Measurements from ENCODE around the gene ZBTB7C. TPM values are rescaled to one million over a fixed set of nuclear protein-coding genes. Genes with fewer than 3 reads are reported as not detected.
A peak's percentile ranks its signal among the peaks of the same experiment; 100 is the strongest.

ZBTB7C gene
- total and polyA plus RNA-seq, 8 donors, result 3.0 to 47.8 (median 19.3) TPM

- no peak overlapping the region for H3K4me3 ChIP-seq
- H3K4me1 ChIP-seq, result peaks cover 0 to 29% (median 11%) of the 10 kb centered on the region in 4 donors
- H3K9me3 ChIP-seq, result no peaks in the 10 kb centered on the region
- H3K27me3 ChIP-seq, result no peaks in the 10 kb centered on the region
- no peak overlapping the region for H3K27ac ChIP-seq
- 81 to 84% (median 82%) methylated on average over 7 of the region's 7 CpGs for WGBS, 5 donors
- no peak for TF ChIP-seq CTCF (IDR thresholded peaks at IDR 0.05)
- no peak for TF ChIP-seq POLR2A (IDR thresholded peaks at IDR 0.05)
- no peak for TF ChIP-seq POLR2AphosphoS5 (IDR thresholded peaks at IDR 0.05)
- TF ChIP-seq EP300 (IDR thresholded peaks at IDR 0.05), result no peak
- no peaks in the 10 kb centered on the region for H3K36me3 ChIP-seq
- DNase-seq, result peak in 1 of 2 donors; percentile 17
- intact Hi-C loops (cut with DNase I; ENCODE audit: low total_unique reads), result no loop called here
Observed at GRCh38 chr18:48308755-48309575, 100.2 kb downstream of the ZBTB7C start.

- TF ChIP-seq CTCF (IDR thresholded peaks at IDR 0.05), result no peak
- TF ChIP-seq EP300 (IDR thresholded peaks at IDR 0.05), result no peak
- TF ChIP-seq POLR2AphosphoS5 (IDR thresholded peaks at IDR 0.05), result peak in 2 of 3 donors; percentile 55 to 60
- 39 to 60% (median 46%) methylated on average over 3 of the region's 3 CpGs for WGBS, 5 donors
- no peaks in the 10 kb centered on the region for H3K36me3 ChIP-seq
- intact Hi-C loops (cut with DNase I; ENCODE audit: low total_unique reads), result no loop called here
- H3K27ac ChIP-seq, result no peak overlapping the region
- no peaks in the 10 kb centered on the region for H3K9me3 ChIP-seq
- H3K4me3 ChIP-seq, result no peak overlapping the region
- H3K4me1 ChIP-seq, result peaks cover 0 to 29% (median 11%) of the 10 kb centered on the region in 4 donors
- no peaks in the 10 kb centered on the region for H3K27me3 ChIP-seq
- DNase-seq, result peak; percentile 63 to 80
Observed at GRCh38 chr18:48308027-48308635, 101.1 kb downstream of the ZBTB7C start.

DNA sequence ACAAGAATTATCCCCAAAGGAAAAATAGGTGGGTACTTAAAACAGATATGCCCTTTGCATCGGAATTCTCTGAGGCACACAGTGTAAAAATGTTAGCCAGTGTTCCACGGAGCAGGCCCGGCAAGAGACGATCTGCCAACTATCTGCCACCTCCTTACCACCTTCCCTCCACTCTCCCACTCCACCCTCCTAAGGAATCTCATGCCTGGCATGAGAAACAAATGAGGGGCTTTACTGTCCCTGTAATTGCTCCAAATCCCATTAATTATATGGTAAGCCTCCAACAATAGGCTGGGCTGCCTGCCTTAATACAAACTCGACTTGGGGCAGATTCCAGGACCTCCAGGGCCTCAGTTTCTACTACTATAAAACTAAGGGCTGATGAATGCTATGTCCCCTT is 102.3 kb downstream of the ZBTB7C start:
- H3K4me1 ChIP-seq, result peaks cover 0 to 29% (median 11%) of the 10 kb centered on the region in 4 donors
- no peak overlapping the region for H3K27ac ChIP-seq
- peak in 1 of 2 donors; percentile 10 for DNase-seq
- H3K36me3 ChIP-seq, result no peaks in the 10 kb centered on the region
- TF ChIP-seq POLR2A (IDR thresholded peaks at IDR 0.05), result no peak
- no peak for TF ChIP-seq POLR2AphosphoS5 (IDR thresholded peaks at IDR 0.05)
- no peak for TF ChIP-seq CTCF (IDR thresholded peaks at IDR 0.05)
- no peak for TF ChIP-seq EP300 (IDR thresholded peaks at IDR 0.05)
- no peaks in the 10 kb centered on the region for H3K27me3 ChIP-seq
- no peaks in the 10 kb centered on the region for H3K9me3 ChIP-seq
- 63 to 87% (median 77%) methylated on average over 5 of the region's 5 CpGs for WGBS, 5 donors
- intact Hi-C loops (cut with DNase I; ENCODE audit: low total_unique reads), result no loop called here
- no peak overlapping the region for H3K4me3 ChIP-seq

DNA sequence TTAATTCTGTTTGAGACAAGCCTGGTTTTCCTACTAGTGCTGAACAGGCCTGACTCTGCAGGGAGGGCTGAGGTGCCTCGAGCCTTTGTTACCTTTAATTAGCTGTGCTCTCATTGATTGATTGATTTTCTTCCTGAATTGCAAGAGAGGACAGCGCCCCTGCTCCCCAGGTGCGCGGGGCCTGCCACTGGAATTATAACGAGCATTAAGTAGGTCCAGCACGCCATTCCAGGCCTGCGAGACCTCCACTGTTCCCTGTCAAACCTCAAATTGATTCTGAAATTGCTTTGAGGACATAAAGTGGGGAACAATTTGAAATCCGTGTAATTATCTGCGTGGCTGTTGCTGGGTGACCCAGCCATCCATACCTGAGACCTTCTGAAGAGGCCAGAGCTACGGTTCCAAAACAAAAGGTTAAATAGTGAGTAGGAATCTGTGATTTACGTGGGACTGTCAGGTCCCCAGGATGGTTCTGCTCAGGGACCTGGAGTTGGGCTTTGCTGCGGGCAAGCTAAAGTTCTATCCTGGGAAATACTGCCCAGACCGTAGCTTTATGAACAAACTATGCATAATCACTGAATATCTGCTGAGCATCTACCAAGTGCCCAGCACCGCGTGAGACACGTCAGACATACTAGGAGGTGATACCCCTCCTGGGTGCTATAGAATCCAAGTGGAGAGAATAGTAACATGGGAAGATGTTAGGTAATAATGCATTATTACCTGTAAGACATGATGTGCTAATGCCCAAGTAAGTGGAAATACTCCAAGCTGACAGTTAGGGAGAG is 104.1 kb downstream of the ZBTB7C start:
- H3K9me3 ChIP-seq, result no peaks in the 10 kb centered on the region
- TF ChIP-seq EP300 (IDR thresholded peaks at IDR 0.05) (no peak), CTCF (IDR thresholded peaks at IDR 0.05) (no peak), POLR2A (IDR thresholded peaks at IDR 0.05) (no peak), POLR2AphosphoS5 (IDR thresholded peaks at IDR 0.05) (no peak)
- no peaks in the 10 kb centered on the region for H3K36me3 ChIP-seq
- no peak overlapping the region for H3K4me3 ChIP-seq
- peaks cover 0 to 34% (median 17%) of the 10 kb centered on the region in 4 donors for H3K4me1 ChIP-seq
- peak in 1 of 2 donors; percentile 4 for DNase-seq
- H3K27me3 ChIP-seq, result no peaks in the 10 kb centered on the region
- no peak overlapping the region for H3K27ac ChIP-seq
- 83 to 93% (median 91%) methylated on average over 15 to 16 of the region's 16 CpGs for WGBS, 5 donors
- intact Hi-C loops (cut with DNase I; ENCODE audit: low total_unique reads), result no loop called here
